ENCODE measurements around the gene TRPM4. TPM values are rescaled to one million over a fixed set of nuclear protein-coding genes. Genes with fewer than 3 reads are reported as not detected.
A peak's percentile ranks its signal among the peaks of the same experiment; 100 is the strongest.
"Not testable (repeated sequence)": the region's sequence is repeated elsewhere in the genome, so short reads cannot be mapped to it uniquely, and the experiment has no call there.

TRPM4 gene
- total RNA-seq, 3 donors from 2014 or later: 182 to 398 (median 274) TPM

GRCh38 chr19:49200238-49200862 lies 42.8 kb downstream of the TRPM4 start:
- peak; percentile 76 for ATAC-seq
- Histone ChIP-seq H3K4me1 (ENCODE audit: low read depth) (peaks cover 35% of the 10 kb centered on the region), H3K36me3 (ENCODE audit: low read depth) (no peaks in the 10 kb centered on the region), H3K9me3 (no peaks in the 10 kb centered on the region), H3K4me3 (no peak overlapping the region)
- intact Hi-C loops (cut with DNase I, micrococcal nuclease): no loop called here
- no peak for TF ChIP-seq CTCF (IDR thresholded peaks at IDR 0.05)
- peak; percentile 64 to 75 (median 72) for DNase-seq

DNA sequence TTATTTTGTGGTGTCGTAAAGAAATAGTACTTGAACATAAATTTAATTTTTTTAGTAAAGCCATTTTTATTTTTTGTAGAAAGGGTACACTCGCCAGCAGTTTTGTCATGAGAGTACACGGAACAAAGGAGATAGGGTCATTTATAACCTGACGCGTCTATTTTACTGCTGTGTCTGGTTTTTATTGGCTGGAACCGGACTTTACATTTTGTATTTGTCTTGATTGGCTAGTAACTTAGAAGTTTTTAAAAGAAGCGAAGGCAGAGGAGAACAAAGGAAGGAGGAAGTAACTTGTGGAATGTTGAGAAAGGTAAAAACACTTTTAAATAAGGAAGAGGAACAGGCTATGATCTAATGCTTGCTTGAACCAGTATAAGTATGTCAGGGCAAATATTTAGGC lies 43.5 kb downstream of the TRPM4 start:
- H3K9me3 ChIP-seq: no peaks in the 10 kb centered on the region
- no peaks in the 10 kb centered on the region for H3K36me3 ChIP-seq (ENCODE audit: low read depth)
- TF ChIP-seq CTCF (IDR thresholded peaks at IDR 0.05): no peak
- DNase-seq (no peak), ATAC-seq (peak; percentile 27)
- intact Hi-C loops (cut with DNase I, micrococcal nuclease): no loop called here
- peaks cover 30% of the 10 kb centered on the region for H3K4me1 ChIP-seq (ENCODE audit: low read depth)
- no peak overlapping the region for H3K4me3 ChIP-seq

DNA sequence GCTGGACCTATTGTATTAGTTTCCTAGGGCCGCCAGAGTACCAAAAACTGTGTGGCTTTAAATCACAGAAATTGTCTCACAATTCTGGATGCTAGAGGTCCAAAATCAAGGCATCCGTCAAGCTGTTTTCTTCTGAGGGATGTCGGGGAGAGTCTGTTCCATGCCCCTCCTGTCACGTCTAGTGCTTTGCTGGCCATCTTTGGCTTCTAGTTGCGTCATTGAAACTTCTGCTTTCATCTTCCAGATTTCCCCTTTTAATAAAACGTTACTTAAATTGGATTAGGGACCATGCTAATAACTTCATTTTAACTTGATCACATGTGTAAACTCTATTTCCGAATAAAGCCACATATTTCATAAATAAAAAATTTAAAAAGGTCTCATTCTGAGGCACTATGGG lies 47.5 kb downstream of the TRPM4 start:
- intact Hi-C loops (cut with DNase I, micrococcal nuclease): loop anchor here in 1 of 2 donors (5.0 kb wide), 1 partner anchor 108 kb away; no protein-coding TSS in a partner anchor
- DNase-seq: no peak
- no peak for TF ChIP-seq CTCF (IDR thresholded peaks at IDR 0.05)
- Histone ChIP-seq H3K9me3 (no peaks in the 10 kb centered on the region), H3K36me3 (ENCODE audit: low read depth) (no peaks in the 10 kb centered on the region), H3K4me3 (no peak overlapping the region), H3K4me1 (ENCODE audit: low read depth) (peaks cover 12% of the 10 kb centered on the region)
- ATAC-seq: no peak

GRCh38 chr19:49209502-49209901 lies 51.9 kb downstream of the TRPM4 start:
- intact Hi-C loops (cut with DNase I, micrococcal nuclease): loop anchor here in 1 of 2 donors (5.0 kb wide), 1 partner anchor 112 kb away; no protein-coding TSS in a partner anchor
- not testable (repeated sequence) for DNase-seq; H3K9me3 ChIP-seq; H3K36me3 ChIP-seq (ENCODE audit: low read depth); H3K4me1 ChIP-seq (ENCODE audit: low read depth); ATAC-seq; H3K4me3 ChIP-seq

GRCh38 chr19:49210108-49210900 lies 52.7 kb downstream of the TRPM4 start:
- no peak for TF ChIP-seq CTCF (IDR thresholded peaks at IDR 0.05)
- H3K4me3 ChIP-seq: no peak overlapping the region
- peaks cover 5% of the 10 kb centered on the region for H3K36me3 ChIP-seq (ENCODE audit: low read depth)
- H3K4me1 ChIP-seq (ENCODE audit: low read depth): no peaks in the 10 kb centered on the region
- ATAC-seq (peak; percentile 65), DNase-seq (peak; percentile 41 to 61 (median 56))
- intact Hi-C loops (cut with DNase I, micrococcal nuclease): no loop called here
- H3K9me3 ChIP-seq: no peaks in the 10 kb centered on the region

GRCh38 chr19:49210901-49211451 lies 53.4 kb downstream of the TRPM4 start:
- H3K4me1 ChIP-seq (ENCODE audit: low read depth): no peaks in the 10 kb centered on the region
- no peak overlapping the region for H3K4me3 ChIP-seq
- TF ChIP-seq CTCF (IDR thresholded peaks at IDR 0.05): no peak
- peaks cover 5% of the 10 kb centered on the region for H3K36me3 ChIP-seq (ENCODE audit: low read depth)
- intact Hi-C loops (cut with DNase I, micrococcal nuclease): no loop called here
- peak; percentile 4 for ATAC-seq
- no peaks in the 10 kb centered on the region for H3K9me3 ChIP-seq
- DNase-seq: no peak

Measured in mucosa of descending colon (tissue), 3 donors.